Iris pigment epithelial cell (primary cell): ENCODE measurements around the gene GM2A.
A peak's percentile ranks its signal among the peaks of the same experiment; 100 is the strongest.
"Not testable (repeated sequence)": the region's sequence is repeated elsewhere in the genome, so short reads cannot be mapped to it uniquely, and the experiment has no call there.

Experiments used
- DNase-seq: peaks from one replicate; pipeline ENCODE4 v3.0.0-alpha.2; 2011; ENCODE audit warnings: low read depth

The GM2A gene

DNA sequence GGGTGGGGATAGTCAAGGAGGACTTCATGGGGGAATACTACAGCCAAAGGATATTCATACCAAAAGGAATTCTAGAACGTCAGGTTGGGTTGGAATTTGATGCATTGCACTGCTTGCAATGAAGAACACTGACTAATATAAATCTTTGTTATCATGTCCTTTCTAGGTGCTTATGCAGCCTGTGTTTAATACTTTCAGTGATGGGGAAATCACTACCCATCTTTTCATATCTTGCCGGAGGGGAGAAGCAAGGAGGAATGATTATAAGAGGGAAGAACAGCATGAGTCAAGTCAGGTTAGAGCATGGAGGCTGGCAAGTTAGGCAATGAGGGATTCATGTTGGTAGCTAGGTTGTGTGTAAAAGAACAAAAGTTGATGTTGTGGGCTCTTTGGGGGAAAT lies 24.0 kb upstream of the GM2A start:
- DNase-seq: no peak

GRCh38 chr5:151230048-151230680 lies 22.8 kb upstream of the GM2A start:
- DNase-seq: no peak

DNA sequence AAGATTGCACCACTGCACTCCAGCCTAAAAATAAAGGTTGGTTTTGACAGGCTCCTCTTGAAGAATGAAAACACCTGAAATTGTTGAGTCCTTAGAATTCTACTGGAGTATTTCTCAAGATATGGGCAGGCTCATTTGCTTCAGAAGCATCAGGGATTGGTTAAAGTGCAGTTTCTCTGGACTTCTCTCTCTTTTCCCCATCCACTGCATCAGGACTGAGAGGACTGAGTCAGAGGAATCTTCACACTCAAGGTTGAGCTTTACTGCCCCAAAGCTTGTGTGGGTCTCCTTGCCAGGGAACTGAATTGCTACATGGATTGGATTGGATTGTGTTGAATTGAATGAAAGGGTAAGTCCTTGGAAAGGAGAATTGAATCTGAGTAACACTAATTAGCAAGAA lies 21.6 kb upstream of the GM2A start:
- DNase-seq: no peak

- DNase-seq: no peak
Observed at GRCh38 chr5:151233616-151234085, 19.3 kb upstream of the GM2A start.

DNA sequence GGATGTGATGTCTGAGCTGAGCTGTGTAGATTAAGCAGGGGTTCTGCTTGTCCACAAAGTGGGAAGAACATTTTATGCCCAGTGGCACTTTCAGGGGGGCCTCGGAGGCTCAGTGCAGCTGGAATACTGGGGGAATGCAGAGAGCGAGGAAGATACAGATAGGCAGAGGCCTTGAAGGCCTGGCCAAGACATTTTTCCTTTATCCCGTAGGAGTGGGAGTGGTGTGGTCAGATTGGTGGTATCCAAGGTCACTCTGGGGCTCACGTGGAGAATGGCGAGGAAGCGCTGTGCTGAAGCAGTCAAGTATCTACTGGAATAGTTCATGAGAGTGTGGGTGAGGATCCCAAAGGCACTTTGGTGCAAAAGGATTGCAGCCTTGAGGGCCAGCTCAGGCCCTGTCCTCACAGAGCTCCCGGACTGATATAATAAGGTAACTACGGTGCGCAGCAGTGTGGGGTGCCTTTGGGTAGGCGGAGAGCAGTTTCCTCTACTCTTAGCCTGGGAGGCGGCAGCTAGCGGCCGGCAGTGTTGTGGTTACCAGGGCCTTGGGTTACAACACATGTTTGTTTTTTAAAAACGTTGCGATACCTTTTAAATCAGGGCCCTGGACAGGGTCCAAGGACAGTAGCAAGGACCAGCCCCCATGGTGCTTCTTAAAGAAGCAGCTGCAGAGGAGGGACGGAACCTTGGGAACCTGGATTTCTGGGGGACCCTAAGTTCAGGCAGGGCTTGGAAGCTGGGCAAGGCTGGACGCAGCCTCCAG lies 18.3 kb upstream of the GM2A start:
- DNase-seq: peak; percentile 92

GRCh38 chr5:151235239-151235571 lies 17.8 kb upstream of the GM2A start:
- DNase-seq: not testable (repeated sequence)

DNA sequence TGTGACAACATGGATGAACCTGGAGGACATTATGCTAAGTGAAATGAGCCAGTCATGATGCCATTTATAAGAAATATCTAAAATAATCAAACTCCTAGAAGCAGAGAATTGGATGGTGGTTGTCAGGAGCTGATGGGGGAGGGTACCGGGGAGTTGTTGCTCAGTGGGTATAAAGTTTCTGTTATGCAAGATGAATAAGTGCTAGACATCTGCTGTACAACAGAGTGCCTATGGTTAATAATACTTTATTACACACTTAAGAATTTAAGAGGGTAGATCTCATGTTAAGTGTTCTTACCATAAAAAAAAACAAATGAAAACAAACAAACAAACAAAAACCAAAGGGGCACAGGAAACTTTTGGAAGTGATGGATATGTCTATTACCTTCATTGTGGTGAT lies 16.1 kb upstream of the GM2A start:
- DNase-seq: no peak

GRCh38 chr5:151237685-151238084 lies 15.3 kb upstream of the GM2A start:
- no peak for DNase-seq

GRCh38 chr5:151238303-151238741 lies 14.7 kb upstream of the GM2A start:
- no peak for DNase-seq

- peak; percentile 46 for DNase-seq
Observed at GRCh38 chr5:151239237-151239861, 13.6 kb upstream of the GM2A start.

- DNase-seq: not testable (repeated sequence)
Observed at GRCh38 chr5:151240268-151240835, 12.6 kb upstream of the GM2A start.

DNA sequence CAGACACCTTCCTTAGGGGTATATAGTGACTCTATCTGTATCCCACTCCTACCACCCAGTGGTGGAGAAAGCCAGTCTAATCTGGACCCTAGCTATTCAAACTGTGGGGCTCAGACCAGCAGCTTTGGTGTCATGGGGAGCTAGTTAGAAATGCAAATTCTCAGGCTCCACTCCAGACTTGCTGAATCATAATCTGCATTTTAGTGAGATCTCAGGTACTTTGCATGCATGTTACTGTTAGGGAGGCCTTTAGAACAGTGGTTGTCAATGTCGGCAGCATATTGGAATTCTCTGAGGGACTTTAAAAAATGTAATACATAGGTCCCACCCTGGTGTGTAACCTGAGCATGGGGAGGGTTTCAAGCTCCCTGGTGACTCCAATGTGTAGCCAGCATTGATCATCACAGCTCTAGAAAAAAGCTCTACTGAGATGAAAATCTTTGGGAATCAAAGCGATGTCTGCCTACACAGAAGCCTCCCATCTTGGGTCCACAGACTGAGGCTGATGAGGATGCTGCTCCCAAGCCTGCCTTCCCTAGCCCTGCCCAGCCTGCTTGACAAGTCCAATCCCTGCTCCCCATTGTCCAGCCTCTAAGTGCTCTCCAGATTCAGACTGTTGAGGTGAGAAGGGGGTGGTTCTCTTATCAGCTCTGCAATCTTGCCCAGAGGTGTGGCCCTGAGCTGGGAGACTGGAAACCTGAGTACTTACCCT lies 11.9 kb upstream of the GM2A start:
- DNase-seq: no peak

GRCh38 chr5:151243127-151243526 lies 9.9 kb upstream of the GM2A start:
- DNase-seq: no peak

- no peak for DNase-seq
Observed at GRCh38 chr5:151243564-151243963, 9.4 kb upstream of the GM2A start.

DNA sequence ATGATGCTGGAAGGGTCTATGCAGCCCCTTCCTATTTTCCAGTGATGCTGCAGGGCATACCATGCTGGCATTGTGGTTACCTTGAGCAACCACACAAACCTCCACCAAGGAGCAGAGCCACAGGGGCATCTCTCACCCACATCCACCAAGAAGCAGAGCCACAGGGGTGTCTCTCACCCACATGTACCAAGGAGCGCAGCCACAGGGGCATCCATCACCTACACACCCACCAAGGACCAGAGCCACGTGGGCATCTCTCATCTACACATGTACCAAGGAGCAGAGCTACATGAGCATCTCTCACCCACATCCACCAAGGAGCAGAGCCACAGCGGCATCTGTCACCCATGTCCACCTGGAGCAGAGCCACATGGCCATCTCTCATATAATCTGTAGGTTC lies 8.8 kb upstream of the GM2A start:
- no peak for DNase-seq

- no peak for DNase-seq
Observed at GRCh38 chr5:151245680-151246219, 7.2 kb upstream of the GM2A start.

GRCh38 chr5:151248651-151249050 lies 4.3 kb upstream of the GM2A start:
- no peak for DNase-seq

DNA sequence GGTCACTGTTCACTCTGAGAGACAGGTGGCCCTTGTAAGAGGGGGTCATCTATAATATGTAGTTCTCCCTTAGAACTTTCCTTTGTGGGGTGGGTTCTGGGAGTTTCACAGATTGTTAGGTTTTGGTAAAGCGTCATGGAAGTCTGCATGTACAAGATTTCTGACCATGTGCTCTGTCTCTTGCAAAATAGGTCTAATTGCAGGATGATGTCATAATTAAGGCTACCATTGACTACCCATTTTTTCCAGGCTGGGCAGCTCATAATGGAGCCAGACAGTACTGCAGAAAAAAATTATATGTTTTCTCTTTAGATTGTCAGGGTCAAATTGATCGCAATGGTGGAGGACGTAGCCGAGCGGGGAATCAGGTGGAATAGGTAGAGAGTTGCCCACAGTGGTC lies 3.7 kb upstream of the GM2A start:
- DNase-seq: no peak

DNA sequence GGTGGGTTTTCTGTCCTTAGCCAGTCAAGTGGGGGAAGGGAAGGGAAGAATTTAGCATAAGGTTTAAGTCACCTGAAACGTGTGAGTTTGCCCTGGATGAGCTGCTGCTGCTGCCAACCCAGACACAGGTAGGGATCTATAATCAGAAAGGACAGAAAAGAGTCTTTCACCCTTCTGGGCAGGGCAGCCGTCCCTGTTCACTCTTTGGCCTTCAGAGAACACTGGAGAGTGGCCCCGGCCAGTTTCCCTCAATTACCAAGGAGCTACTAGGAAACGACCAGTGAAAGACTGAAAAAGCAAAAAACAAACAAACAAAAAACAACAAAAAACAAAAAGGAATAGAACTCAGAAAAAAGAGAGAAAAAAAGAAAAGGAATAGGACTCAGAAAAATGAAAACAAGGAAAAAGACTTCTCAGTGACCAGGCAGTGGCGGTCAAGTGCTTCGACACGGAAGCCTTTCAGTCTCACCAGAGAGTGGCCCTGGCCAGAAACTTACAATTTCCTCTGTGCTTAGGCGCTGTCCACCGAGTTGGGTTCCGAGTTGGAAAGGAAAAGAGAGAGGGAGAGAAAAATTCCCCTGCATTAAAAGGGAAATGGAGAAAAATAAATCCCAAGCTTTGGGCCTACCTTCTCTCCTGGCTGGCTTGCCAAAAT lies 2.5 kb upstream of the GM2A start:
- no peak for DNase-seq

DNA sequence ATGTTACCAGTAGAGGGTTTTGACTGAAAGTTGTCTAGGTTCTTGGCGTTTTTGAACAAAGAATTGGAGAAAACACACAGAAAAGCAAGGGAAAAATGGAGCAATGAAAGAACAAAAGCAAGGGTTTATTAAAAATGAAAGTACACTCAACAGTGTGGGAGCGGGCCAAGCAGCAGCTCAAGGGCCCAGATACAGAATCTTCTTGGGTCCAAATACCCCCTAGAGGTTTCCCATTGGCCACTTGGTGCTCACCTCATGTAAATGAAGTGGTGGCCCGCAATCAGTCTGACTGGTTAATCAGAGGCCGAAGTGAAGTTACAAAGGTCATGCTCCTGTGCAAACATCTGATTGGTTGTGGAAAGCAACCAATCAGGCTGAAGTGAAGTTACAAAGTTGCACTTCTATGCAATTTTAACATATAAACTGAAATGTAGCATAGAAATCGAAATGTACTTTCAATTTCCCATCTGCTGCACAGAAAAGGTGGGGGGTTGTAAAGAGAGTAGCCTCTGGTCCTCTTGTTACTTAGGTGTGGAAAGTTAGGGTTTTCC lies 1.9 kb upstream of the GM2A start:
- DNase-seq: no peak

DNA sequence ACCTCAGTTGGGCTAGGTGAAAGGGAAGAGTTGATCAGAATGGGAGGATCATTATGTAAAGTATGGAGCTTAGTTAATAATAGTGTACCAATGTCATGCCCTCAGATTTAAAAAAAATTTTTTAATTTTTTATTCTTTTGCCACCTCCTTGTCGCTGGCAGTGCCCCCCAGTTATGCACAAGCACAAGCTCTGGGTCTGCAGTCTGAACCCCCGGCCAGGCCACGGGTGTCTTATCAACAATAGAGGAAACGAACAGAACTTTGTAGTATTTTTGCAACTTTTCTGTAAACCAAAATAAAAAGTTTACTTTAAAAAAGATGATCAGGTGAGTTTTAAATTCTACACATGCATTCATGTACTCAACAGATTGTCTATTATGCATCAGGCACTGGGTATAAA lies 1.4 kb upstream of the GM2A start:
- DNase-seq: no peak
